PC-3 (cell line): ENCODE data around the gene LRP2BP.

Source experiments
- EZH2 ChIP-seq: fragments of 300-600 bp; sonication (generic); IDR thresholded peaks from one replicate; pipeline ENCODE4 v1.6.1; 2017; ENCODE audit warnings: antibody characterized with exemption, mild to moderate bottlenecking, low read length; ENCODE audit not compliant: unreplicated experiment
- EZH2phosphoT487 ChIP-seq: fragments of 300-600 bp; sonication (generic); IDR thresholded peaks from 2 replicates; pipeline ENCODE4 v1.6.1; 2018; ENCODE audit warnings: mild to moderate bottlenecking, antibody characterized with exemption, low read length, borderline replicate concordance
- TF ChIP-seq, protein P1 (sequence below): fragments of 300-600 bp; sonication (generic); conservative IDR thresholded peaks from 2 replicates; pipeline ENCODE4 v1.5.1; 2017; ENCODE audit warnings: antibody characterized with exemption, low read depth, mild to moderate bottlenecking, low read length

DNA sequence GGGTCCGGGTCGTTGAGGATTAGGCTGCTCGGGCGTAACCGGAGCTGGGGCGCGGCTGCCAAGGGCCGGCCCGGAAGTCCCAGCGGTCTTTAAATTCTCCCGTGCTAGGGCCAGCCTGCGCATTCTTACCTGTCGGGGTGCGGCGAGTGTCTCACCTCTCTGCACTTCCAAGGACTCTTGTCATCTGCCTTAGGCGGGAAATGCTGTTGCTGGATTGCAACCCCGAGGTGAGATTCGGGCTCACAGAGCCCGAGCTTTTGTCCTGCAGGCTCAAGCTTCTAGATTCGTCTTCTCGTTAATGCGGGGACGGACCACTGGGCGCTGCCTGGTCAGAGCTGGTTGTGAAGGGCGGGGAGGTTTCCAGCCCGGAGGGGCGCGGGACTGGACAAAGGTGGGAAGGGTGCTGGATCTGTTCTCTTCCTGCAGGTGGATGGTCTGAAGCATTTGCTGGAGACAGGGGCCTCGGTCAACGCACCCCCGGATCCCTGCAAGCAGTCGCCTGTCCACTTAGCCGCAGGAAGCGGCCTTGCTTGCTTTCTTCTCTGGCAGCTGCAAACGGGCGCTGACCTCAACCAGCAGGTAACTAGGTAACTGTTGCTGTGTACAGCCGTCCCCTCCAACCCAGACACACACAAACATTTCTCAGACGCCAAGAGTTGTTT is 1.1 kb upstream of the LRP2BP start, which contains the start of gene ANKRD37:
- TF ChIP-seq EZH2 (no peak), EZH2phosphoT487 (no peak)
- TF ChIP-seq, protein P1, sequence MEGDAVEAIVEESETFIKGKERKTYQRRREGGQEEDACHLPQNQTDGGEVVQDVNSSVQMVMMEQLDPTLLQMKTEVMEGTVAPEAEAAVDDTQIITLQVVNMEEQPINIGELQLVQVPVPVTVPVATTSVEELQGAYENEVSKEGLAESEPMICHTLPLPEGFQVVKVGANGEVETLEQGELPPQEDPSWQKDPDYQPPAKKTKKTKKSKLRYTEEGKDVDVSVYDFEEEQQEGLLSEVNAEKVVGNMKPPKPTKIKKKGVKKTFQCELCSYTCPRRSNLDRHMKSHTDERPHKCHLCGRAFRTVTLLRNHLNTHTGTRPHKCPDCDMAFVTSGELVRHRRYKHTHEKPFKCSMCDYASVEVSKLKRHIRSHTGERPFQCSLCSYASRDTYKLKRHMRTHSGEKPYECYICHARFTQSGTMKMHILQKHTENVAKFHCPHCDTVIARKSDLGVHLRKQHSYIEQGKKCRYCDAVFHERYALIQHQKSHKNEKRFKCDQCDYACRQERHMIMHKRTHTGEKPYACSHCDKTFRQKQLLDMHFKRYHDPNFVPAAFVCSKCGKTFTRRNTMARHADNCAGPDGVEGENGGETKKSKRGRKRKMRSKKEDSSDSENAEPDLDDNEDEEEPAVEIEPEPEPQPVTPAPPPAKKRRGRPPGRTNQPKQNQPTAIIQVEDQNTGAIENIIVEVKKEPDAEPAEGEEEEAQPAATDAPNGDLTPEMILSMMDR: no peak
